Measurements from ENCODE around the gene PIP5KL1.
A peak's percentile ranks its signal among the peaks of the same experiment; 100 is the strongest.

Gene PIP5KL1

DNA sequence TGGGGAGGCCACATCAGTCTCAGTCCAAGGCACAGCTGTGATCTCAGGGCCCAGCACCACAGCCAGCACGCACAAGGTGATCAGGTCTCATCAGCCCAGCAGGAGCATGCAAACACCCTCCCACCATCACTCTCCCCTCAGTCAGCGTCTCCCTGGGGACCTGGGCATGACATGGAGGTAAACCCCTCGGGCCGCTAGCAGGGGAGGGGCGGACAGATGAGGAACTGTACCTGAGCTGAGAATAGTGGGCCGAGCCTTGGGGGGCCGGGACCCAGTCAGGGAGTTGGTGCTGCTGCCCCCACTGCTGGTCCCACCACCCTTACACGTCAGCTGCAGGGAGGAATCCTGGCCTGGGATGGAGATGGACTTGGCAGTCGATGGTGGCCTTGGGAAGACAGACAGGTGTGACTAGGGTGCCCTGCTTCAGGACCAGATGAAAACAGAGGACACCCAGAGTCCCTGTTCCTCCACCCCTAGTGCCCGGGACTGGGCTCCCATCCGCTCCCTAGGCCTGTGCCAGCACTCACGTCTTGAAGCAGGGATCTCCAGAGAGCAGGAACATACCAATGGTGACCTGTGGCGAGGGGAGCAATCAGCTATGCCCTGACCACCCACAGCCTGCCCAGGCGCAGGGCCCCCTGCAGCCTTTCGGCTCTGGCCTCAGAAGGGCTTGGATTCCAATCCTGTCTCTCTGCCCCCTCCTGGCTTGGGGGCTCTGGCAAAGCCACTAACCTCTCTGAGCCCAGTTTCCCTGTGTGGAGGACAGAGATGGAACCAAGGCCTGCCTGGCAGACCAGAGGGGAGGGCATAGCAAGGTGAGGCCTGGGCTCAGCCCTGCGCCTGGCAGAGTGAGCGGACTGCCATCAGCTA lies 17.5 kb upstream of the PIP5KL1 start:
- DNase-seq (ENCODE audit: low spot score), result no peak

DNA sequence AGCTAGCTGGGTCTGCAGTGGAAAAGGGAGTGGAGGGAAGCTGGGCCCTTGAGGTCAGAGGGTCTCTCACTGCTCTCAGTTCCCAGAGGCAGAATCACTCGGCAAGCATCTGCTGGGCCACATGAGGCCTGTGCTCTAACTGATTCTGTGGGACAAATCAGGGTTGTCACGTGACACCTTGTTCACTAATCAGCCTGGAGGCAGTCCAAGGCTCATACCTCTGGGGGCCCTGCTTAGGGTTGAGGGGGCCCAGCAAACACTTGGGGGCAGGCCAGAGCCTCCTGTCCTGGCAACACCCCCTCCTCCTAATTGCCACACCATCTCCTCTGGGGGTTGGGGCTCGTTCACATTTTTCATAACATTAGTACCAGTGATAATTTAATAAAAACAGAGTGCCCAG lies 16.2 kb upstream of the PIP5KL1 start:
- DNase-seq (ENCODE audit: low spot score), result no peak

DNA sequence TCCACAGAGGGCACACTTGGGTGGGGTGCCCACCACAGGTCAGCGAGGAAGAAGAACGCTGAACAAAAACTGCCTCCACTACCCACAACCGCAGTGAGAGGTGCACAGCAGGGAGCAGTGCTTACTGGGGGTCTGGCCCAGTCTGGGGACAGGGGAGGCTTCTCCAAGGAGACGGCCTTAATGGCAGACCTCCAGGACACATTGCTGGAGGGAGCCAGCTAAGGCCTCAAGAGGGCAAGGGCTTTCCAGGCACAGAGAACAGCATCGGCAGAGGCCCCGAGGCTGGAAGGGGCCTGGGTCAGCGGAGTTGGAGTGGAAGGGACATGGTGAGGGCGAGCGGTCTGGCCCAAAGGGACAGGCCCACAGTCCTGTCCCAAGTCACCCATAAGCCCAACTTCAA lies 15.4 kb upstream of the PIP5KL1 start:
- no peak for DNase-seq (ENCODE audit: low spot score)

DNA sequence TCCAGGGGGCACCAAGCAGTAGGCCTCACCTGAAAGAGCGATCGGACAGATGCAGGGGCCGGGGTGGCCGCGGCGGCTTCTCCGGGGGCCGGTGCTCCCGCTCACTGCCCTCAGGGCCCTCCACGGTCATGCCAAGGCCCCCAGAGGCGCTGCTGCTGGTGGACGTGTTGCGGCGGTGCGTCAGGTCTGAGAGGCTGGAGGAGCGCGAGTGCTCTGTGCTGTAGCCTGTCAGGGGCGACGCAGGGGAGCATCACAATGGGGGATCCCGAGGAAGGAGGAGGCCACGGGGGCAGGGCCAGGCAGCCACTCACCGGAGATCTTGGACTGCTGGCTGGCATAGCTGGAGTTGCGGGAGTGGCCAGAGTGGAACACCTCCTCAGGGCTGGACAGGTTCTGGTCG lies 14.8 kb upstream of the PIP5KL1 start:
- DNase-seq (ENCODE audit: low spot score), result no peak

DNA sequence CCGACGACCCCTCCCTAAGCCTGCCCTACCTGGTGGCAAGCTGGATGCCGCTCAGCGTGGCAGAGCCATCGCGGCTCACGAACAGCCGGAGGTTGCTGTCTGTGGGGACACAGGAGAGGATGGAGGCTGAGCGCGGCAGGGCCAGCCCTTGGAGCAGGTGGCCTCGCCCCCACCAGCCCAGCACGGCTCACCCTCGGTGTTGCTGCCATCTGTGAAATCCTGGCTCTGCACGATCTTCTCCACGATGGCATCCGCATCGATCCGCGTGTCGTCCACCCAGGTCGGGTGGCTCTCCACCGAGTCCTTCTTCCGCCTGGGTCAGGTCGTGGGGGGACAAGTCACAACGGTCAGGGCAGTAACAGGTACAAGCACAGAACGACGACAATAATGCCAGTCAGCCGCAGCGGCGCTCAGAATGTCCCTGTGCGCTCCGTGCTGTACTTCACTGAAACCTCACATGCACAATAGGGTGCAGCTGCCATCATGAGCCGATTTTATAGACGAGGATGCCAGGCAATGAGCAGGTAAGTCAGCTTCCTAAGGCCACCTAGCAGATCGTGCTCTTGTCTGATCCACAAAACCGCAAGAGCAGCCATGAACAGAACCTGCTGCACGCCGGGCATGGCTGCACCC lies 14.1 kb upstream of the PIP5KL1 start:
- no peak for DNase-seq (ENCODE audit: low spot score)

DNA sequence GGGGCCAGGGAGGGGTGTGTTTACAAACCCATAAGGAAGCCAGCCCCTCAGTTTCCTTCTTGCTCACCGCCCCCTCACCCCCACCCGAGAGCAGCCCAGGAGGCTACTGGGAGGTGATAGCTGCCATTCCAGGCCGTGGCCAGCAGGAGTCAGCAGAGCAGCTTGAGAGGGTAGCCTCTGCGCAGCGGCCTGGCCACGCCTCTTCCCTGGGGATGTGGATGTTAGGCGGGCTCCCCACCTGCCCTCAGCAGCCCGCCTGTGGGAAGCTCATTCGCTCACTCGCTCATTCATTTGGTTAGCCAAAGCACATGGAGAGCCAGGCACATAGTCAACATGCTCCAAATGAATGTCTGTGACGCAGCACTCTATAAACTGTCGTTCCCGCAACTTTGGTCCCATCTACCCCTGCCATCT lies 13.2 kb upstream of the PIP5KL1 start:
- peak; percentile 93 for DNase-seq (ENCODE audit: low spot score)

DNA sequence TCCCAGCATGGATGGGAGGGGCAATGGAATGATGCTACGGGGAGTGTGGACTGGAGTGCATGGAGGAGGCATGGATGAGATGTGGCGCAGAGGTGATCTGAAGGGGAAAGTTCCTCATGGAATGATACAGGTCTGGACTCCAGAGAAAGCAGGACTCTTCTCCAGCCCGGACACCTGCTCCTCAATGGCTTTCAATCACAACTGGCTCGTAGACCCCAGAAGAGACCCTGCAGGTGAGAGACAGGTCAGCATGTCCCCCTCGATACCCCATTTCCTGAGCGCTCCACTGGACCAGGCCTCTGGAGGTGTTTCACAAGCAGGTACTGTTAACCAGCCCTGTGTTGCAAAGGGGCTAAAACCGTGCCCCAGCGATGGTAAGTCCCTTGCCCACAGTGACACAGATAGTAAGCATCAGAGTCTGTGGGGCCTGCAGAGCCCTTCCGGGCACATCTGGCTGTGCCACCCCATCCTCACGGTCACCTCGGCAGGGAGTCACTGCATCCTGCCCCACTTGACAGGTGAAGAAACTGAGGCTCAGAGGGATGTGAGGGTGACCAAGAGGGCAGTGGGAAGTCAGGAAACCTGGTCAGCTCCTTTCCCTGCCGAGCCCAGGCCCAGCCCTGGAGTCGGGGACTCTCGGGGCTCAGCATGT lies 12.6 kb upstream of the PIP5KL1 start:
- DNase-seq (ENCODE audit: low spot score), result no peak

DNA sequence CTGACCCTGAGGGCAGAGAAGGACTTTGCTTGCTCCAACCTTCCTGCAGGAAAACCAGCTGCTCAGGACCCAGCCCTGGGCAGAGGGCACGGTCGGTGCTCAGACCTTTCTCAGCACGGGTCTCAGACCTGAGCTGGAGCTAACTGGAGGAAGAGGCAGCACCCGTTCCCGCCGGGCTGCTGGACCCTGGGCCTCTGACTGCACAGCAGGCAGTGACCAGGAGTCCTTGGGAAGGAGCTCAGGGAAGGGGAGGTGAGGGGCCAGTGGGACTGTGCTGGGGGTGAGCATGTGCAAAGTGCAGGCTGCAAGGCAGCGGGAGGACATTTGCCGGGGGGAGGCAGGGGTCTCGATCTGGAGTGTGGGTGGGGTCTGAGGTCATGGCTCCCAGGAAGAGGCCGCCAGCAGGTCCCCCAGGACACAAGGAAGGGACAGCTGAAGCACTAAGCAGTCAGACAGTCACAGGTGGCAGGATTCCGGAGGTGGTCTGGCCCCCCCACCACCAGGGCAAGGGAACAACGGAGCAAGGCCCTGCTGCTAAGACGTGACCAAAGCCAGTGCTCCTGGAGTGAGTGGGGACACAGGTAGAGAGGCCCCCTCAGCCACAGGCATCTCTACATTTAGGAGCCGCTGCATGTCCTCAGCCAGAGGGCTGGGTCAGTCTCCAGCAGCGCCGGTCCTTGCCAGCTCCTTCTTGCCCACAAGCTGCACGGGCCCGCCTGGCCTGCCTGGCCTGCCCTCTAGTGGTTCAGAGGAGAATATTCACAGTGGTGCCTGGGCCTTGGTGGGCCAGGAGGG lies 11.8 kb upstream of the PIP5KL1 start:
- DNase-seq (ENCODE audit: low spot score), result peak; percentile 86

DNA sequence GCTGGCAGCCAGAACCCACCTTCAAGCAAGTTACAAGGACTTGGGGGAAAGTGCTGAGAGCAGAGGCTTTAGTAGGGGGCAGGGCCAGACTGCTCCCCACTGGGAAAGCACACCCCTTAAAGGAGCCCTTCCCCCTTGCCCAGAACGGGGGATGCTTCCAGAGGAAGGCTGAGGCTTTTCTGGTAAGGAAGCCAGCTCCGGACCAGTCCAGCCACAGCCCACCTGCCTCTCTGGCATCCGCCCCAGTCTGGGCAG lies 11.3 kb upstream of the PIP5KL1 start:
- no peak for DNase-seq (ENCODE audit: low spot score)

DNA sequence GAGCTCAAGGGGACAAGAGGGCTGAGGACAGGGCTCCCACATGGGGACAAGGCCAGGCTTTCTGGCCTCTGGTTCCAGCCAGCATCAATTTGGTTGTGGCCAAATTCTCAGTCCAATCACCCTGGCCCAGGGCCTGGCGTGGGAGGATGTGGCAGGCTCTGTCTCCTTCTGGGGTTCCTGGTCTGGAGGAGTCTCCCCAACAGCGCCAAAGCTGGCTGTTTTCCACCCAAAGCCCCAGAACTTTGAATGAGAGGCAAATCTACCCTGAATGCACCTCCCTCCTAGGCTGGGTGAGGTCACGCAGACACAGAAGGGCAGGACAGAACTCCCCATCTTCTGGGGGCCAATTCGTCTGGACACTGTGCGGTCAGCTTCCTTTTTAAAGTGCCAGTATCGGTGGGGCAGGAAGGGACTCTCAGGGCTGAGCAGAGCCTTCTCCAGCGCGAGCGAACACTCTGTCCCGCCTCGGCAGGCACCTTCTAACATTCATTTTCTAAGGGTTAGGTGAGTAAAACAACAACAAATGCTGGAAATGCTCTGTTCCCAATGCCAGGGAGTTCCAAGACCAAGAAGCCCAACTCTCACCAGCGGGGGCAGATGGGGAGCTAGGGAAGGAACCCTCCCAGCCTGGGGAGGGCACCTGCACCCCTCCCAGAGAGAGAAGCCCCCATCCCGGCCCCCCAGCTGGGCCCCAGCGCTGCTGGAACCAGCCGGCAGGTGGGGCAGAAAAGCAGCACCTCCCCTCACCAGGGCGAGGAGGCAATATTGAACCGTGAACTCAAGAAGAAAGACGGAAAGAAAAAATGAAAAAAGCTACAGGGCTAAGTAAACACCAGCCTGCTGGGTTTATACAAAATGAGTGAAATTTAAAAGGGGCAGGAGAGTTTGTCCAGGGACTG lies 10.7 kb upstream of the PIP5KL1 start:
- DNase-seq (ENCODE audit: low spot score), result no peak

DNA sequence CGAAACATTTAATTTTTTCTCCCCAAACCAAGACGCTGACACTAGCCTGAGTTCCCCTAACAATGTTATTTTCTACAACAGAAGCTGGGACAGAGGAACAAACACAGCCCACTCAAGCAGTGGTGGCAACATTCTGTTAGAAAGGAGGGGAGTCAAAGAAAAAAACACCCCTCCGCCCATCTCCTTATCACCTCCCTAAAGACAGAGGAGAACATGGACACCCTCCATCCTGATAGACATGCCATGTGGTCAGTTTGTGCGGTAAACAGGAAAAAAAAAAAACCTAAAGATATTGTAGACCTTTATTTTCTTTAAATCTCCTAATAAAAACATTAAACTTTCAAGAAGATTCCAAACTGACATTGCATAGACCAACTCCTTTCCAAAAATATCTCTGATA lies 10.0 kb upstream of the PIP5KL1 start:
- DNase-seq (ENCODE audit: low spot score), result no peak

DNA sequence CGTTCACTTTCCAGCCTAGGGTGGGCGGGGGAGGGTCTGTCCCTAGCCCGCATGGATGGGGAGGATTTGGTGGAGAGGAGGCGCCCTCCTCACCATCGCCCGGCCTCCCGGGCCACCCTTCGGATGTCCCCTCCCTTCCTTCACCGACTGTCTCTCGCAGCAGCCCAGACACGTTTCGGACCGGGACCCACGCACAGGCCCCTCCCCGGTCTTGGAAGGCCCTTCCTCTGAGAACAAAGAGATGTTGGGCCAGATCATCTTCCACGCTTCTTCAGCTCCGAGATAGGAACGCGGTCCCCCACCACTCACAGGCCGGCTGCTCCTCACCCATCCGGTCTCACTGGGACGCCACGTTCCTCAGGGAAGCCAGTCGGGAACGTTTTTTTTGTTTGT lies 7.7 kb upstream of the PIP5KL1 start:
- DNase-seq (ENCODE audit: low spot score), result no peak

DNA sequence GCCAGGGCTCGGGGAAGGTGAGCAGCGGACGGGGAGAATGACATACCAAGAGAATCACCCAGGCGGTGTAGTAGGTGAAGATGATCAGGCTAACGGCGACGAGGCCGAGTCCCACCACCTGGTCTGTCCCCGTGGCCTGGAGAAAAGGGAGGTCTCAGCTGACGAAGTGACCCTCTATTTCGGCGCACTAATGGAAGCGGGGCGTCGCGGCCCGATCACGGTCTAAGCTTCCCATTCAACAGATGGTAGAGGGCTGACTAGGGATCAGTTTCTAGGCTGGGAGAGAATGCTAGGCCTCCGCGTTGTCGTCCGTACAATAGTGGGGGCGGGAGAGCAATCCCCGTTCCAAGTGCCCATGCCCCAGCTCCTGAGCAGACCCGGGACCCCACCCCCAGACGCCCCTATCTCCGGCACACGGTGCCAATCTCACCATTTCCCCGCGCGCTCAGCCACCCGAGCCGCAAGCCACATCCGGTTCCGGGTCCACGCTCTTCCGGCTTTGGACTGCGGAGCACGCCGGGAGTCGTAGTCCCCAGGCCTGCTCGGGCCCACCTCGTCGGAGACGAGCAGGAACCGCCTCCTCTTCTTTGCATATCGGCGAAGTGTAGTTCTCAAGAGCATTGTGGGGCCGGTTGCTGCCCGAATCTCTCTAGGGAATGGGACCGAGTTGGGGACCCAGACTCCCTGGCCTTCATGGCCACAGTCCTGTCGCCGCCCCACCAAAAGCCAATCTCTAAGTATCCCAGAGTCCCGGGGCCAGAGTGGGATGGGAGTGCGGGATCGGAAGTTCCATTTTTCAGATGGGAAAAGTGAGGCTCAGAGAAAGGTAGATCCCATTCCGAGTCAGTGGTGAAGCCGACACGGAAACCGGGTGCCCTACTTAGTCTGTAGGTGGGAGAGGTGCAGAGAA lies 7.1 kb upstream of the PIP5KL1 start, which contains the start of gene DPM2:
Gene DPM2, minus strand, starts transcription at position 467 of the 910 bp plus-strand sequence. Its CDS starts 34 bp downstream, at position 433.
- DNase-seq (ENCODE audit: low spot score), result peak; percentile 94

DNA sequence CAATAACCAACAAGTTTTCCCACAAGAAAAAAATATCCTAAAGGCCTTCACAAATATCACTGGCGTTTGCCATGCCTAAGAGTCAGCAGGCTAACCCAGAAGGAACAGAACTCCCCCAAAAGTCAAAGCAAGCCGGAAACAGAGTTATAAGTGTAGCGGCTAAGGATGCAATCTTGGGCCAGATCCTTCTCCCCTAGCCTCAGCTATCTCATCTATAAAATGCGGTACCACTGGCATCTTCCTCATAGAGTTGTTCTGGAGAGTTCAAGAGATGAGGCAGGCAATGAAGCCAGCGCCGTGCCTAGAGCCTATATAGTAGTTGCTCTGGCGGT lies 6.4 kb upstream of the PIP5KL1 start:
- no peak for DNase-seq (ENCODE audit: low spot score)

DNA sequence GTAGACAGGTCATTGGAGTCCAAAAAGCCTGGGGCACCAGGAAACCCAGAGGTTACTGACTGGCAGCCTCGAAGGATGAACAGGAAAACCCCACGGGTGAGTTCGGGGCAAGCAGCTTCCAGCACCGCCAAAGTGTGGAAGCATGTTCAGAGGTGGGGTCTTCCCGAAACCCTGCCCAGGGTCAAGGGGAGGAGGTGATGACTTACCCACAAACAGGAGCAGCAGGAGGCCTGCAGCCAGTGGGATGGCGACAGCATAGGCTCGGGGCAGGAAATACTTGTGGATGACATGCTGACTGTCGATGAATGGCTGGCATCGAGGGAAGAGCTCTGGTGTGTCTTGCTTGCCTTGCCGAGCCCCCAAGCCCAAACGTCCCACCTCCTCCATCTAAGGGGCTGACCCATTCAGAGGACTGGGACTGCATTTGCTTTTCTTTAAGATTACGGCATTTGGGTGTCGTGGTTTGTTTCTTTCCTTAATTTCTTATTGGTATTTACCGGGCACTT lies 5.8 kb upstream of the PIP5KL1 start:
- no peak for DNase-seq (ENCODE audit: low spot score)

DNA sequence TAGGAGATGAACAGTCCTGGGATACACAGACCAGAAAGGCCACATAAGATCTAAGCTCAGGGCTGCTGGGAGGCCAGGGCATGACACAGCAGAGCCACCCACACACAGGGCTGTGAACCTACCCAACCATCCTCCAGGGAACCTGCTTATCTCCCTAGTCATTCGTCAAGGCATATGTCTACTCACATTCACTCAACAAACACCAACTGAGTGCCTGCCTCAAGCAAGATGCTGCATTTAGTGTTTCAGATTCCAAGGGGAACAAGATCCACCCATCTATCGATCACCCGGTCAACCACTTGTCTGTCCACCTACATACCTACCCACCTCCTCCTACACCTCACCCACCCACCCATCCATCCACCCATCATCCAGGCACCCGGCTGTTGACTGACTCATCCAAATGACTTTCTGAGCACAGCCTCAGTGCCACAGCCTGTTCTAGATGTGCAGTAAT lies 5.2 kb upstream of the PIP5KL1 start:
- no peak for DNase-seq (ENCODE audit: low spot score)

DNA sequence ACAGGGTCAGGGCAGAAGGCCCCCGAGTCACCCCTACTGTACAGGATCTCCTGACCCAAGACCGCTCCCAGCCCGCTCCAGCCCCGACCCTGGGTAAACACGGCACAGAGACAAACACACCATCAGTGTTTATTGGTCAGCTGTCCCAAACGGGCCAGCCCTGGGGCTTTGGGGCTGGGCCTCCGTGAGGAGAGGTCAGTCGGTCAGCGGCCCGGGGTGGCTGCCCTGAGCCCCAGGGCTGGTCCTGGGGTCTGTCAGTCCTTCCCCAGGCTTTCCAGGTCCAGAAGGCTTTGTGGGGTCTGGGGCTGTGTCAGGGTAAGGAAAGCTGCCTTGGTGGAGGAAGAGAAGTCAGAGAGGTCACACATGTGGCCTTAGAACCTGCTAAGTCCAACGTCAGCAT lies 4.4 kb upstream of the PIP5KL1 start:
- no peak for DNase-seq (ENCODE audit: low spot score)

DNA sequence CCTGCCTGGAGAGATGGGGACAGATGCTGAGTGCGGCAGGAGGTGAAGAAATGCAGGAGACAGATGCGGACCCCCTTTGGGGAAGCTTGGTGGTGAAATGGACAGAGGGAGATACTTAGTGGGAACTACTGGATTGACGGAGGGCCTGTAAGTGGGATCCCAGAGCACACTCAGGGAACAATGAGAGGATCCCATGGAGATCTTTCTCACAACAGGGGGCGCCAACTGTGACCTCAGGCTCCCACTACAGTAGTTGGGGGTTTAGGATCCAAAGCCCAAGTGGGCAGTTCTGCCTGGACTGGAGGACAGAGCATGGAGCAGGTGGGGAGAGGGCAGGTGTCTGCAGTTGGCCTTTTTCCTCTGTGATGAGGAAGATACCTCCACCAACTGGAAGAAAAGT lies 3.7 kb upstream of the PIP5KL1 start:
- no peak for DNase-seq (ENCODE audit: low spot score)

DNA sequence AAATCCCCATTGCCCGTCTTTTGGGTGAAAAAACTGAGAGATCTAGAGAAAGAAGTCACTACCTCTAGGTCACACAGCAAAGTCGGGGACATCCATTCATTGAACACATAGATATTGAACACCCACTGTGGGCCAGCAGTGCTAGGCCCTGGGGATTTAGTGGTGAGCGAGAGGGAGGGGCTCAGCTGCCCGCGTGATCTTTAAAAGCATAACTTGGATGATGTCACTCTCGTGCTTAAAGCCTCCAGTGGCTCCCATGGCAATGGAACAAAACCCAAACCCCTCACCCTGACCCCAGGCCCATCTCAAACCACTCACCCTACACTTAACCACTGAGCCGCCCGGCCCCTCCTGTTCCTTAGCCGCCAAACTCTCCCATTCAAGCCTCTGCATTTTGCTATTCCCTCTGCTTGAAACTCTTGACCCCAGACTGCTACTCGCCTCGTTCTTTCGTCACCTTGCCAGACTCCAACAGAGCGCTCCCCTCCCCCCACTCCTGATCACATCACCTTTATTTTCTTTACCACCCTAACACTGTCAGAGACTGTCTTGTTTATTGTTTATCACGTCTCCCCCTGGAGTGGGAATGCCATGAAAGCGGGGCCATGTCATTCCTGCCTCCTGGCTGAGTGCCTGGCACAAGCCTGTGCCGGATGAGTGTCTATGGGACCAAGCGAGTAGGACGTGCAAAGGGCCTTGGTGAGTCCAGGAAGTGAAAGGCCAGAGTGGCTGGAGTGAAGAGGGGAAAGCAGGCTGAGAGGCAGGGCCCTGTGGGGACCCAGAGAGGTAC lies 710 bp upstream of the PIP5KL1 start:
- no peak for DNase-seq (ENCODE audit: low spot score)

DNA sequence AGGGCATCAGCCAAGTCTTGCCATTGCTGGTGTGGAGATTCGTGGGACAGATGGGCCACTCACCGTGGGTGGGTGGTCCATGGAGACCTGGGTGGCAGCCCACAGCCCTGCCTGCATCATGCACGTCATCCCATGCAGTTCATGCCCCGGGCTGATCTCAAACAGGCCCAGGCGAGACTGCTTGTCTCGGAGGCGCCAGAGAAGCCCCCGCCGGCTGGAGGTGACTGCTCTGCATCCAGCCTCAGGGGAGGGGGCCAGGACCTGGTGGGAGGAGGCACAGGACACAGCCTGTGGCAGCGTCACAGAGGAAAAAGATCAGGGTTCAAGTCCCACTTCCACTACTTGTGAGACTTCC lies 975 bp downstream of the PIP5KL1 start:
- DNase-seq (ENCODE audit: low spot score), result no peak

Data from D341Med (cell line).